WTC11 (cell line): ENCODE results near the gene HBE1.

Experiments used
- CTCF ChIP-seq: fragments of 200-600 bp; IDR thresholded peaks from 2 replicates; pipeline ENCODE4 v1.8.0; 2022; ENCODE audit warnings: antibody characterized with exemption
- MAX ChIP-seq: sonication (generic); formaldehyde crosslinking; IDR thresholded peaks from 2 replicates; pipeline ENCODE4 v1.8.0; 2022; ENCODE audit warnings: mild to moderate bottlenecking, missing genetic modification reagents
- NFATC4 ChIP-seq: fragments of 250-450 bp; sonication (Bioruptor Pico); IDR thresholded peaks from 2 replicates; pipeline ENCODE4 v1.9.0; 2021; ENCODE audit warnings: mild to moderate bottlenecking
- SMAD4 ChIP-seq: sonication (generic); formaldehyde crosslinking; IDR thresholded peaks from 2 replicates; pipeline ENCODE4 v1.8.0; 2022; ENCODE audit warnings: mild to moderate bottlenecking, missing genetic modification reagents
- SP1 ChIP-seq: sonication (generic); formaldehyde crosslinking; conservative IDR thresholded peaks from 2 replicates; pipeline ENCODE4 v1.8.1; 2022; ENCODE audit warnings: missing genetic modification reagents
- ZNF121 ChIP-seq: sonication (generic); formaldehyde crosslinking; IDR thresholded peaks from 2 replicates; pipeline ENCODE4 v1.8.0; 2023; ENCODE audit warnings: missing genetic modification reagents

GRCh38 chr11:5307256-5308019 is 37.7 kb upstream of the HBE1 start:
- no peak for TF ChIP-seq CTCF
- no peak for TF ChIP-seq ZNF121 (CRISPR knock-in tag)
- TF ChIP-seq SP1 (CRISPR knock-in tag), result no peak
- TF ChIP-seq SMAD4, result no peak
- no peak for TF ChIP-seq NFATC4 (CRISPR knock-in tag)
- TF ChIP-seq MAX, result no peak
